ENCODE results near the gene HYAL2.

HYAL2 gene

GRCh38 chr3:50299638-50299928, 23.0 kb downstream of the HYAL2 start:
- TF ChIP-seq CTCF (IDR thresholded peaks at IDR 0.05; ENCODE audit: insufficient read depth, low read length, poor library complexity, severe bottlenecking) (no peak), EZH2phosphoT487 (conservative IDR thresholded peaks at IDR 0.05; ENCODE audit: low read length) (no peak)
- H3K27ac ChIP-seq (ENCODE audit: low read depth, low read length), result peak overlapping the region; percentile 33

GRCh38 chr3:50298836-50299637, 23.5 kb downstream of the HYAL2 start, which contains the start of the genes HYAL3 and NAA80:
Gene HYAL3 (minus strand): TSS chr3:50299405. CDS start chr3:50295602, 3,803 bp downstream.
Gene NAA80 (minus strand): TSS chr3:50299405. CDS start chr3:50297463, 1,942 bp downstream.
- no peaks in the 10 kb centered on the region for H3K79me2 ChIP-seq (ENCODE audit: insufficient read depth, low read length)
- H3F3A ChIP-seq (ENCODE audit: insufficient read depth), result no peaks in the 10 kb centered on the region
- H3K9me2 ChIP-seq (replicated peaks; ENCODE audit: insufficient read depth, low read length), result no peaks in the 10 kb centered on the region
- peak within 1 kb of the TSS; percentile 74 for H3K9ac ChIP-seq (ENCODE audit: low read length)
- H4K20me1 ChIP-seq (ENCODE audit: low read depth, low read length), result no peaks in the 10 kb centered on the region
- H2AFZ ChIP-seq (ENCODE audit: low read depth, low read length, severe bottlenecking), result peak within 1 kb of the TSS; percentile 89
- H3K4me3 ChIP-seq (ENCODE audit: insufficient read depth, low read length, poor library complexity, severe bottlenecking), result peak within 1 kb of the TSS; percentile 81
- peak within 1 kb of the TSS; percentile 79 for H3K4me2 ChIP-seq (ENCODE audit: low read depth, low read length, poor library complexity, severe bottlenecking)
- peak within 1 kb of the TSS; percentile 45 for H3K27ac ChIP-seq (ENCODE audit: low read depth, low read length)
- no peaks in the 10 kb centered on the region for H3K9me3 ChIP-seq (ENCODE audit: insufficient read depth, low read length)
- H3K27me3 ChIP-seq (ENCODE audit: low read length), result no peaks in the 10 kb centered on the region
- TF ChIP-seq CTCF (IDR thresholded peaks at IDR 0.05; ENCODE audit: insufficient read depth, low read length, poor library complexity, severe bottlenecking), result peak; percentile 18
- TF ChIP-seq EZH2phosphoT487 (conservative IDR thresholded peaks at IDR 0.05; ENCODE audit: low read length), result no peak
- H3K36me3 ChIP-seq (ENCODE audit: low read length), result no peaks in the 10 kb centered on the region

More at GRCh38 chr3:50299638-50299928, 23.0 kb downstream of the HYAL2 start:
- H3K79me2 ChIP-seq (ENCODE audit: insufficient read depth, low read length), result no peaks in the 10 kb centered on the region
- H3K4me3 ChIP-seq (ENCODE audit: insufficient read depth, low read length, poor library complexity, severe bottlenecking), result peak overlapping the region; percentile 57
- H3K36me3 ChIP-seq (ENCODE audit: low read length), result no peaks in the 10 kb centered on the region
- H3K9ac ChIP-seq (ENCODE audit: low read length), result peak overlapping the region; percentile 66
- H4K20me1 ChIP-seq (ENCODE audit: low read depth, low read length), result no peaks in the 10 kb centered on the region
- H2AFZ ChIP-seq (ENCODE audit: low read depth, low read length, severe bottlenecking), result peak overlapping the region; percentile 78
- H3K27me3 ChIP-seq (ENCODE audit: low read length), result no peaks in the 10 kb centered on the region
- no peaks in the 10 kb centered on the region for H3F3A ChIP-seq (ENCODE audit: insufficient read depth)
- H3K9me2 ChIP-seq (replicated peaks; ENCODE audit: insufficient read depth, low read length), result no peaks in the 10 kb centered on the region
- H3K4me2 ChIP-seq (ENCODE audit: low read depth, low read length, poor library complexity, severe bottlenecking), result peak overlapping the region; percentile 76
- H3K9me3 ChIP-seq (ENCODE audit: insufficient read depth, low read length), result no peaks in the 10 kb centered on the region

GRCh38 chr3:50297896-50298725, 24.4 kb downstream of the HYAL2 start:
- Histone ChIP-seq H3K4me2 (ENCODE audit: low read depth, low read length, poor library complexity, severe bottlenecking) (peak overlapping the region; percentile 79), H3K27ac (ENCODE audit: low read depth, low read length) (no peak overlapping the region), H3K4me3 (ENCODE audit: insufficient read depth, low read length, poor library complexity, severe bottlenecking) (peak overlapping the region; percentile 81), H3K9me3 (ENCODE audit: insufficient read depth, low read length) (no peaks in the 10 kb centered on the region), H2AFZ (ENCODE audit: low read depth, low read length, severe bottlenecking) (no peak overlapping the region), H3K36me3 (ENCODE audit: low read length) (no peaks in the 10 kb centered on the region), H3K79me2 (ENCODE audit: insufficient read depth, low read length) (no peaks in the 10 kb centered on the region), H3K9me2 (replicated peaks; ENCODE audit: insufficient read depth, low read length) (no peaks in the 10 kb centered on the region), H3K9ac (ENCODE audit: low read length) (peak overlapping the region; percentile 74), H4K20me1 (ENCODE audit: low read depth, low read length) (no peaks in the 10 kb centered on the region), H3F3A (ENCODE audit: insufficient read depth) (no peaks in the 10 kb centered on the region), H3K27me3 (ENCODE audit: low read length) (no peaks in the 10 kb centered on the region)
- no peak for TF ChIP-seq EZH2phosphoT487 (conservative IDR thresholded peaks at IDR 0.05; ENCODE audit: low read length)
- TF ChIP-seq CTCF (IDR thresholded peaks at IDR 0.05; ENCODE audit: insufficient read depth, low read length, poor library complexity, severe bottlenecking), result no peak
